Fibroblast of villous mesenchyme (primary cell): ENCODE data around the gene UGT2B11. TPM values are rescaled to one million over a fixed set of nuclear protein-coding genes. Genes with fewer than 3 reads are reported as not detected.
"Not testable (repeated sequence)": the region's sequence is repeated elsewhere in the genome, so short reads cannot be mapped to it uniquely, and the experiment has no call there.

Experiments
- DNase-seq: peaks from one replicate; pipeline ENCODE4 v3.0.0-alpha.2; 2010; ENCODE audit warnings: low read depth
- H3K4me3 ChIP-seq: 2 replicates; pipeline ENCODE4 v1.5.1; 2011; ENCODE audit warnings: low read depth, mild to moderate bottlenecking, low read length
- CTCF ChIP-seq: IDR thresholded peaks from 2 replicates; pipeline ENCODE4 v1.5.1; 2012; ENCODE audit warnings: low read depth, mild to moderate bottlenecking, low read length; ENCODE audit not compliant: insufficient read depth
- total RNA-seq: library from RNA; depleted of rRNA; stranded (reverse); fragments of >200 nt; gene quantifications from 2 replicates; pipeline ENCODE4 v1.2.3, GENCODE V29; 2012

UGT2B11 gene
- total RNA-seq, 1 donor: not detected

- no peak for TF ChIP-seq CTCF
- DNase-seq: peak; percentile 3
- H3K4me3 ChIP-seq: no peak overlapping the region
Observed at GRCh38 chr4:69167300-69167699, 47.2 kb downstream of the UGT2B11 start.

GRCh38 chr4:69166376-69166775 is 48.2 kb downstream of the UGT2B11 start:
- not testable (repeated sequence) for H3K4me3 ChIP-seq

GRCh38 chr4:69165707-69166106 is 48.8 kb downstream of the UGT2B11 start:
- DNase-seq: not testable (repeated sequence)

More at GRCh38 chr4:69166376-69166775, 48.2 kb downstream of the UGT2B11 start:
- not testable (repeated sequence) for DNase-seq

GRCh38 chr4:69156913-69157312 is 57.6 kb downstream of the UGT2B11 start:
- H3K4me3 ChIP-seq: no peak overlapping the region
- peak; percentile 41 for TF ChIP-seq CTCF
- no peak for DNase-seq

More at GRCh38 chr4:69165707-69166106, 48.8 kb downstream of the UGT2B11 start:
- H3K4me3 ChIP-seq: not testable (repeated sequence)

- H3K4me3 ChIP-seq: no peak overlapping the region
- DNase-seq: no peak
- no peak for TF ChIP-seq CTCF
Observed at GRCh38 chr4:69154021-69154420, 60.5 kb downstream of the UGT2B11 start.

Other genes starting within 250 kb of the UGT2B11 start
- not detected in 2 replicates for gene UGT2B7, start 118.3 kb downstream of the UGT2B11 start, total RNA-seq
- gene UGT2B28, start 65.7 kb upstream of the UGT2B11 start, total RNA-seq: not detected in 2 replicates